ENCODE measurements around the gene USP54. TPM values are rescaled to one million over a fixed set of nuclear protein-coding genes. Genes with fewer than 3 reads are reported as not detected.

The USP54 gene
- total and polyA plus RNA-seq, 3 donors from 2014 or later, result 40.7 to 77.9 (median 61.3) TPM

DNA sequence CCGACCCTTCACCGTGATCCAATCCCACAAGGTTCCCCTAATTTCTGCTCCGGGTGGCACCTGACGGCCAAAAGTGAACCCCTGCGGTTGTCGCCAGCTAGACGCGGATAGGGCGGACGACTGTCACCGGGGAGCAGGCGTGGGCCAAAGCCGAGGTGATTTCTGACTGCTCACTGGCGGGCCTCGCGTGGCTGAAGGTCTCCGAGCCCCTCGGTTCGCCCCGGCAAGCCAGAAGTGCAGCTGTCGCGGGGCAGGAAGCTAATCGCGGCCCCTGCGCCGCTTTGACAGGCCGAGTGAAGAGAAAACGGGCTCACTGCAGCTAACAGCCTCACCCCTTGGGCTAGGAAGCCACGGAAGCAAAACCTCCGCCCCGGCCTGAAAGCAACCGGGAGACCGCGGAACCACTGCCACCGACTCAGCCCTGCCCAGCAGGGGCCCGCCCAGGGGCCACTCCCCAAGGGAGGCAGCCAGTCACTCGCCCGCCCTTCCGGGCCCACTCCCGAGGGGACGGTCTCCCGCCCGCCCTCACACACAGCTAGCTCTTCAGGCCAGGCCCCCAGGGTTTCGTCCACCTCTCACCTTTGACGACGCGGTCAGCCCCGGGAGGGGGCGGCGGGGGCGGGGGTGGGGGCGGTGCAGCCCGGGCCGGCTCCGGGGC lies 95.8 kb downstream of the USP54 start:
- intact Hi-C loops (cut with DNase I; ENCODE audit: low total_unique reads), result no loop called here
- TF ChIP-seq, protein P1, sequence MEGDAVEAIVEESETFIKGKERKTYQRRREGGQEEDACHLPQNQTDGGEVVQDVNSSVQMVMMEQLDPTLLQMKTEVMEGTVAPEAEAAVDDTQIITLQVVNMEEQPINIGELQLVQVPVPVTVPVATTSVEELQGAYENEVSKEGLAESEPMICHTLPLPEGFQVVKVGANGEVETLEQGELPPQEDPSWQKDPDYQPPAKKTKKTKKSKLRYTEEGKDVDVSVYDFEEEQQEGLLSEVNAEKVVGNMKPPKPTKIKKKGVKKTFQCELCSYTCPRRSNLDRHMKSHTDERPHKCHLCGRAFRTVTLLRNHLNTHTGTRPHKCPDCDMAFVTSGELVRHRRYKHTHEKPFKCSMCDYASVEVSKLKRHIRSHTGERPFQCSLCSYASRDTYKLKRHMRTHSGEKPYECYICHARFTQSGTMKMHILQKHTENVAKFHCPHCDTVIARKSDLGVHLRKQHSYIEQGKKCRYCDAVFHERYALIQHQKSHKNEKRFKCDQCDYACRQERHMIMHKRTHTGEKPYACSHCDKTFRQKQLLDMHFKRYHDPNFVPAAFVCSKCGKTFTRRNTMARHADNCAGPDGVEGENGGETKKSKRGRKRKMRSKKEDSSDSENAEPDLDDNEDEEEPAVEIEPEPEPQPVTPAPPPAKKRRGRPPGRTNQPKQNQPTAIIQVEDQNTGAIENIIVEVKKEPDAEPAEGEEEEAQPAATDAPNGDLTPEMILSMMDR (IDR thresholded peaks at IDR 0.05), result no peak
- no peak for TF ChIP-seq POLR2A (IDR thresholded peaks at IDR 0.05)
- H3K27ac ChIP-seq, result peak overlapping the region; percentile 96 to 97
- DNase-seq, result peak; percentile 84
- 0% methylated on average over 11 to 53 of the region's 55 CpGs for WGBS, 2 donors
- peak overlapping the region; percentile 88 to 96 for H3K4me3 ChIP-seq
- H3K9me3 ChIP-seq, result no peaks in the 10 kb centered on the region
- peaks cover 11% of the 10 kb centered on the region for H3K4me1 ChIP-seq
- no peaks in the 10 kb centered on the region for H3K36me3 ChIP-seq (ENCODE audit: low read depth, missing control alignments)
- no peaks in the 10 kb centered on the region for H3K27me3 ChIP-seq

DNA sequence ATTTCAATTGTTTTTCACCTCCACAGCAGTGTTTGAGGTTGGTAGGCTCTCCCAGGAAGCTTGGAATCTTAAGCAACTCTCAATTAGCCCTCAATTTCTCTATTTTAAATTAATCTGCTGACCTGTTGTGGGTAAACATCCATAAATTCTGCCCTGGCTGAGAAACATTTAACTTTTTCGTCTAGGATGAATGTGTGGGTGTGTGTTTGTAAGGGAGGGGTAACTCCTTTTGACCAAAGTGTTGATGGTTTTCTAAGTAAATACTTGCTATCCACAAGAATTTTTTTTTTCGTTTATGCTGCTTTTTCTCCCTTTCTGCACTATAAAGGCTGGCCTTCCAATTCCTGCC lies 96.3 kb downstream of the USP54 start:
- peak overlapping the region; percentile 88 to 96 for H3K4me3 ChIP-seq
- peak overlapping the region; percentile 96 to 97 for H3K27ac ChIP-seq
- TF ChIP-seq, protein P1 (IDR thresholded peaks at IDR 0.05), result no peak
- no peak for TF ChIP-seq POLR2A (IDR thresholded peaks at IDR 0.05)
- DNase-seq, result no peak
- peaks cover 11% of the 10 kb centered on the region for H3K4me1 ChIP-seq
- H3K27me3 ChIP-seq, result no peaks in the 10 kb centered on the region
- no peaks in the 10 kb centered on the region for H3K9me3 ChIP-seq
- WGBS, 2 donors, result 0% methylated on average over 2 of the region's 2 CpGs
- no peaks in the 10 kb centered on the region for H3K36me3 ChIP-seq (ENCODE audit: low read depth, missing control alignments)
- intact Hi-C loops (cut with DNase I; ENCODE audit: low total_unique reads), result no loop called here

DNA sequence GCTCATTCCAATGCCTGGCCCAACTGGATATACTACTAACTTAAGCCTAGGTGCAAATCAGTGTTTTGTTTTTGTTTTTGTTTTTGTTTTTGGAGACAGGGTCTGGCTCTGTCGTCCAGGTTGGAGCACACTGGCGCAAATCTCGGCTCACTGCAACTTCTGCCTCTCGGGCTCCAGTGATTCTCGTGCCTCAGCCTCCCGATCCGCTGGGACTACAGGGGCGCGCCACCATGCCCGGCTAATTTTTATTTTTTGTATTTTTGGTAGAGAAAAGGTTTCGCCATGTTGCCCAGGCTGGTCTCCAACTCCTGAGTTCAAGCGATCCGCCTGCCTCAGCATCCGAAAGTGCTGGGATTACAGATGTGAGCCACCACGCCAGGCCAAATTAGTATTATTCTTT lies 96.9 kb downstream of the USP54 start:
- no peak for DNase-seq
- no peaks in the 10 kb centered on the region for H3K27me3 ChIP-seq
- peaks cover 11% of the 10 kb centered on the region for H3K4me1 ChIP-seq
- intact Hi-C loops (cut with DNase I; ENCODE audit: low total_unique reads), result no loop called here
- H3K9me3 ChIP-seq, result no peaks in the 10 kb centered on the region
- H3K36me3 ChIP-seq (ENCODE audit: low read depth, missing control alignments), result no peaks in the 10 kb centered on the region
- peak overlapping the region in 1 of 2 donors; percentile 96 for H3K27ac ChIP-seq
- 54 to 76% methylated on average over 15 of the region's 15 CpGs for WGBS, 2 donors
- H3K4me3 ChIP-seq, result peak overlapping the region in 1 of 2 donors; percentile 88
- TF ChIP-seq, protein P1 (IDR thresholded peaks at IDR 0.05), result no peak
- TF ChIP-seq POLR2A (IDR thresholded peaks at IDR 0.05), result no peak

DNA sequence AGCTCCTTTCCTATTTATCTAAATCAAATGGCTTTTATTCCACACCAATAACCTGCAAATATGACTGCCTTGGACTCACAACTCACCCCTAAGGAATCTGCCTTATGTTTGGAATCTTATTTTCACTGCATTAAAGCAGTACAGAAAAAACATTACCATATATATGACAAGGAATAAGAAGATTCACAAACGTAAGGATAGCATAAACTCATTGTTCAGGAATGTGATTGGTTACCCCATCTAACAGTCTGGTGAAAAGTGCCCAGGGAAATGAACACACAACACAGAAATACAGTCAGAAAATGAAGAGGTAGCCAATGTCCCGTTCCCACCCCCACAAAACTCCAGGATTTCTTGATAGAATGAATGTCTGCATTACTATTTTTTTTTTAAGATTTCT lies 97.4 kb downstream of the USP54 start:
- 14 to 20% methylated on average over 2 of the region's 2 CpGs for WGBS, 2 donors
- intact Hi-C loops (cut with DNase I; ENCODE audit: low total_unique reads), result no loop called here
- DNase-seq, result no peak
- Histone ChIP-seq H3K9me3 (no peaks in the 10 kb centered on the region), H3K4me1 (peaks cover 11% of the 10 kb centered on the region), H3K4me3 (no peak overlapping the region), H3K27me3 (no peaks in the 10 kb centered on the region), H3K36me3 (ENCODE audit: low read depth, missing control alignments) (no peaks in the 10 kb centered on the region), H3K27ac (no peak overlapping the region)
- TF ChIP-seq, protein P1 (IDR thresholded peaks at IDR 0.05), result no peak
- no peak for TF ChIP-seq POLR2A (IDR thresholded peaks at IDR 0.05)

DNA sequence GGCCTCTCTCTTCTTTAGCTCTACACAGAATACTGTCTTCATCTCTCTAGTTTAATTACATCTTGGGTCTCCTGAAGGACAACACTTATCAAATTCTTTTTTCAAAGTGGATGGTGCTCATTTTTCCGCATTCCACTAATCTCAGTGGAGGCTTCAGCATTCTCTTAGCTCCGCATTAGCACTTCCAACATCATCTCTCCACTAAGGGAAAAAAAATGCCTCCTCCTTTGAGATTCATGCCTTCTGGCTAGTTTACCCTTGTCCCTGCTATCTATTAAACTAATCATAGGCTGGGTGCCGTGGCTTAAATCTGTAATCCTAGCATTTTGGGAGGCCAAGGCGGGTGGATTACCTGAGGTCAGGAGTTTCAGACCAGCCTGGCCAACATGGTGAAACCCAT lies 104.5 kb downstream of the USP54 start:
- Histone ChIP-seq H3K4me3 (no peak overlapping the region), H3K27me3 (no peaks in the 10 kb centered on the region), H3K4me1 (no peaks in the 10 kb centered on the region), H3K27ac (no peak overlapping the region), H3K9me3 (no peaks in the 10 kb centered on the region), H3K36me3 (ENCODE audit: low read depth, missing control alignments) (no peaks in the 10 kb centered on the region)
- 90 to 94% methylated on average over 4 of the region's 4 CpGs for WGBS, 2 donors
- TF ChIP-seq, protein P1 (IDR thresholded peaks at IDR 0.05), result no peak
- no peak for TF ChIP-seq POLR2A (IDR thresholded peaks at IDR 0.05)
- intact Hi-C loops (cut with DNase I; ENCODE audit: low total_unique reads), result no loop called here
- no peak for DNase-seq

All from testis (tissue), 3 donors.